Activated CD4-positive, alpha-beta T cell treated with anti-CD3 and anti-CD28 coated beads, Interleukin-2, amount 50 U/mL, for 1 hour (primary cell): ENCODE measurements around the gene TMEM161B.
"Not testable (repeated sequence)": the region's sequence is repeated elsewhere in the genome, so short reads cannot be mapped to it uniquely, and the experiment has no call there.

ENCODE experiments used
- DNase-seq: peaks from one replicate; pipeline ENCODE4 v3.0.0-alpha.2; 2020

The TMEM161B gene

GRCh38 chr5:88177486-88177885 lies 91.2 kb downstream of the TMEM161B start:
- not testable (repeated sequence) for DNase-seq

DNA sequence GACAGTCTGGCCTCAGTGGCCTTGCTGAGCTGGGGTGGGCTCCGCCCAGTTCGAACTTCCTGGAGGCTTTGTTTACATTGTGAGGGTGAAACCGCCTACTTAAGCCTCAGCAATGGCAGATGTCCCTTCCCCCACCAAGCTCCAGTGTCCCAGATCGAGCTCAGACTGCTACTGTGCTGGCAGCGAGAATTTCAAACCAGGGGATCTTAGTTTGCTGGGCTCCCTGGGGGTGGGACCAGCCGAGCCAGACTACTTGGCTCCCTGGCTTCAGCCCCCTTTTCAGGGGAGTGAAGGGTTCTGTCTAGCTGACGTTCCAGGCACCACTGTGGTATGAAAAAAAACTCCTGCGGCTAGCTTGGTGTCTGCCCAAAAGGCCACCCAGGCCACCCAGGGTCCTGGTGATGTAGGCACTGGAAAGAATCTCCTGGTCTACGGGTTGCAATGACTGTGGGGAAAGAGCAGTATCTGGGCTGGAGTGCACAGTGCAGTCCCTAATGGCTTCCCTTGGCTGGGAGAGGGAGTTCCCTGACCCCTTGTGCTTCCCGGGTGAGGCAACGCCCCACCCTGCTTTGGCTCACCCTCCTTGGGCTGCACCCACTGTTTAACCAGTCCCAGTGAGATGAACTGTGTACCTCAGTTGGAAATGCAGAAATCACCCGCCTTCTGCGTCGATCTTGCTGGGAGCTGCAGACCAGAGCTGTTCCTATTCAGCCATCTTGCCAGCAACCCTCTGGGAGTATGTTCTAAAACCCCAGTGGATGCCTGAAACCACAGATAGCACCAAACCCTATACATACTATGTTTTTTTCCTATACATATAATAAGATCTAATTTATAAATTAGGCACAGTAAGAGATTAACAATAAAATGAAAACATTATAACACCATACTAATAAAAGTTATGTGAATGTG lies 95.5 kb downstream of the TMEM161B start:
- no peak for DNase-seq

- DNase-seq, result no peak
Measured at GRCh38 chr5:88159591-88159990, 109.1 kb downstream of the TMEM161B start.

DNA sequence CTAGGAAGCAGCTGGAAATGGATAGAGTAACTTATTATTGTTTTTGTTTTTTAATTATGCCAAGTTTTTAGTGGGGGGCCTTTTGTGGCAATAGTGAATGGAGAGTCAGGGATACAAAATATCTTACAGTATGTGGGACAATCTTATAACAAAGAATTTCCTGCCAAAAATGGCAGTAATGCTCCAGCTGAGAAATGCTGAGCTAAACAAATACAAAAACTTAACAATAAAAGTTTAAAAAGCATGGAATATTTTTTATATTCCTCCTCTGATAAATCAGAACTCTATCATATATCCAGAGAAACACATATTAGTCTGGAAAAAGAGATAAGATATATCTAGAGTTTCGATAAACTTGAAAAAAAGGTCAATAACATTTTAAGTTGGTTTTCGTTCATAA lies 110.6 kb downstream of the TMEM161B start:
- DNase-seq, result no peak

GRCh38 chr5:88154891-88155290 lies 113.8 kb downstream of the TMEM161B start:
- DNase-seq, result no peak

DNA sequence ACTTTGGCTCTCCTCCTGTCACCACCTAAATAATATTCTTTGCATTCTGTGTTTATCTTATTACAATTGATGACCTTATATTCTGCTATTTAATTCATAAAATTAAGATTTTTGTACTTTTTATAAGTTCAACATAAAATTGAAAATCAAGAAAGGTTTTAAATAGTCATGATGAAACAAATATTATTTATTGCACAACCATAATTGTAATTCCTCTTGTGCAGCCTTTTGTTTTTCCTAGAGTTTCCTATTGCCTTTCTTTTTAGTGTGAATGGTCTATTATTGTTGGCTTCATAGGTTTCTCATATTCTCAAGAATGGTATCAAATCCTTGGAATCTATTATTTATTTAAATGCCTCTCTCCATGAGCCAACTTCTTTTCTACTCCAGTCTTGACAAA lies 117.9 kb downstream of the TMEM161B start:
- no peak for DNase-seq

- no peak for DNase-seq
Measured at GRCh38 chr5:88145611-88146467, 122.8 kb downstream of the TMEM161B start.

DNA sequence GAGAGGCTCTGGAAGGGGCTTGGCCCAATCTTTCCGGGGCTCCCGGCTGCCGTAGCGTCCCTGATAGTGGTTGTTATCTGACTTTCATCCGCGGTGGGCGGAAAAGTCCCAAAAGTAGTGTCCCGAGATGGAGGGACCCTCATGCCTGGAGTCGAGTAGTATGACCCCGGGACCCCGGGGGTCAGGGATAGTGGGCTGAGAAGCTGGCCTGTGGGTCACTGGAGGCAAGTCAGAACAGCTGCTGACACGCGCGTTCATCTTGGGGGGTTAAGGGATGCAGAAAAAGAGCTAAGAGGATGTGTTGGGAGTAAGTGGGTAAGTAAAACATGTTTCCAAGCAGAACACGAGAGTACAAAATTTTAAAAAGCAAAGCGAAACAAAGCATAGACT lies 123.4 kb downstream of the TMEM161B start:
- no peak for DNase-seq
